Sigmoid colon (tissue), 4 donors: ENCODE results near the gene RBBP8NL.

Experiments used
- POLR2AphosphoS5 ChIP-seq, 4 donors: sonication (generic); formaldehyde crosslinking; IDR thresholded peaks; one replicate each; pipeline ENCODE4 v1.6.1; 2017; ENCODE audit warnings: antibody characterized with exemption in 4 of 4
- TF ChIP-seq, protein P1 (sequence below), 4 experiments: fragments of 450-650 bp in 3 of 4; fragments of 200-600 bp in 1 of 4; IDR thresholded peaks; one replicate each; pipeline ENCODE4 v1.5.1; 2016 to 2019; ENCODE audit warnings: antibody characterized with exemption in 4 of 4, mild to moderate bottlenecking in 3 of 4, moderate library complexity in 2 of 4

DNA sequence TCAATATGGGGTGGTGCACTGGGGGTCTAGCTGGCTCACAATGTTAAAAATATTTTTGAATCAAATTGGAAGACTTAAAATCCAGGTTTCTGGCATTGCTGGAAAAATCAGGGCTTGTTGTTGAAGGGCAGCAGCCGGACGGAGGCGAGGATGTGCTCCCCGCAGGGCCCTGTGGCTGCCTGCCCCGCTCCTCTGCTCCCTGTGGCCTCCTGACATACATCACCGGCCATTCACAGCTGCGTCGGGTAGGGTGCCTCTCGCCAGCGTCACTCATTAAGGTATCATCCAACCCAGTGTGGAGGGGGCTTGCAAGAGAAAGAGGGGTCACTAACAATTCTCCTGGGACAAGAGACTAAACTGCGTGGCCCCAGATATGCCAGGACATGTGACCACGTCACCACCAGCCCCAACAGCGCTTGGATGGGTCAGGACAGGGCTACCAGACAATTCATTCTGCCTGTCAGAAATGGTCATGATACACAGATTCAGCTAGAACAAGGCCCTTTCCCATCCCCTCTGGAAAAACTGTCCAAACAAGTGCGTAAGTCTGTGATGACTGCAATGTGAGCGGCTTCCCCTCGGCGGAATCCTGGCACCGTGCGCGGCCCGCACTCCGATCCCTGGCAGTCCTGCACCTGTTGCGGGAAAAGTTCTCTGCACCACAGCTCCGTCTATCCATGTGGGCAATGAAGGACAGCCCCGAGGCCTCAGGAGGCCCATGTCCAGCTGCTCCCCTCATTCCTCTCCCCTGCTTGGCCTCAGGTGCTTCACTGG, 36.5 kb upstream of the RBBP8NL start:
- TF ChIP-seq, protein P1, sequence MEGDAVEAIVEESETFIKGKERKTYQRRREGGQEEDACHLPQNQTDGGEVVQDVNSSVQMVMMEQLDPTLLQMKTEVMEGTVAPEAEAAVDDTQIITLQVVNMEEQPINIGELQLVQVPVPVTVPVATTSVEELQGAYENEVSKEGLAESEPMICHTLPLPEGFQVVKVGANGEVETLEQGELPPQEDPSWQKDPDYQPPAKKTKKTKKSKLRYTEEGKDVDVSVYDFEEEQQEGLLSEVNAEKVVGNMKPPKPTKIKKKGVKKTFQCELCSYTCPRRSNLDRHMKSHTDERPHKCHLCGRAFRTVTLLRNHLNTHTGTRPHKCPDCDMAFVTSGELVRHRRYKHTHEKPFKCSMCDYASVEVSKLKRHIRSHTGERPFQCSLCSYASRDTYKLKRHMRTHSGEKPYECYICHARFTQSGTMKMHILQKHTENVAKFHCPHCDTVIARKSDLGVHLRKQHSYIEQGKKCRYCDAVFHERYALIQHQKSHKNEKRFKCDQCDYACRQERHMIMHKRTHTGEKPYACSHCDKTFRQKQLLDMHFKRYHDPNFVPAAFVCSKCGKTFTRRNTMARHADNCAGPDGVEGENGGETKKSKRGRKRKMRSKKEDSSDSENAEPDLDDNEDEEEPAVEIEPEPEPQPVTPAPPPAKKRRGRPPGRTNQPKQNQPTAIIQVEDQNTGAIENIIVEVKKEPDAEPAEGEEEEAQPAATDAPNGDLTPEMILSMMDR (IDR thresholded peaks at IDR 0.05) = no peak
- TF ChIP-seq POLR2AphosphoS5 (IDR thresholded peaks at IDR 0.05) = no peak
